Astrocyte of the spinal cord (primary cell): ENCODE measurements around the gene ETS2.

ENCODE experiments used
- DNase-seq: peaks from one replicate; pipeline ENCODE4 v3.0.0; 2011; ENCODE audit warnings: low read depth, low spot score
- H3K4me3 ChIP-seq: 2 replicates; pipeline ENCODE4 v1.5.1; 2011; ENCODE audit warnings: low read depth, mild to moderate bottlenecking, low read length, moderate library complexity
- in situ Hi-C: cut with HindIII; loops from 2 replicates; pipeline ENCODE4 v1.10.0; 2017; ENCODE audit warnings: low sequenced_read_pairs
- TF ChIP-seq, protein P1 (sequence below): IDR thresholded peaks from 2 replicates; pipeline ENCODE4 v1.5.1; 2012; ENCODE audit warnings: low read depth, mild to moderate bottlenecking, low read length, inconsistent platforms

The ETS2 gene

DNA sequence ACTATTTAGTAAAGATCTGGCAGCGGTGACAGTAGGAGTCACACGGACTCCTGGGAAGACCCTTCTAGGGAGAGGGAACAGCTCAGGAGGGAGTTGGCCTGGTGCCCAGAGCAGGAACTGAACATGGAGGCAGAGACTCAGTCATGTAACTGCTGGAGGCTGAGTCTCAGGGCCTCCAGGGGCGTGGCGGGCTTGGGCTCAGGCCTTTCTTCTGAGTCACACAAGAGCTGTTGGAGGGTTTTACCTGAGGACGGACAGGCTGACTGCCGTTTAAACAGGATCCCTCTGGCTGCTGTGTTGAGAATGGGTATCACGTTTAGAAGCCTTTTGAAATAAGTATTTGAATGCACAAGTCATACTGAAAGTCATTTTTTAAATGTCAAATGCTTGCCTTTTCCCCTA is 7.2 kb upstream of the ETS2 start:
- in situ Hi-C loops: no loop called here
- DNase-seq: peak; percentile 70

GRCh38 chr21:38800046-38800758 is 5.5 kb upstream of the ETS2 start:
- in situ Hi-C loops: loop anchor here (25.0 kb wide), 1 partner anchor 137 kb away; no protein-coding TSS in a partner anchor
- no peak overlapping the region for H3K4me3 ChIP-seq
- no peak for DNase-seq
- TF ChIP-seq, protein P1, sequence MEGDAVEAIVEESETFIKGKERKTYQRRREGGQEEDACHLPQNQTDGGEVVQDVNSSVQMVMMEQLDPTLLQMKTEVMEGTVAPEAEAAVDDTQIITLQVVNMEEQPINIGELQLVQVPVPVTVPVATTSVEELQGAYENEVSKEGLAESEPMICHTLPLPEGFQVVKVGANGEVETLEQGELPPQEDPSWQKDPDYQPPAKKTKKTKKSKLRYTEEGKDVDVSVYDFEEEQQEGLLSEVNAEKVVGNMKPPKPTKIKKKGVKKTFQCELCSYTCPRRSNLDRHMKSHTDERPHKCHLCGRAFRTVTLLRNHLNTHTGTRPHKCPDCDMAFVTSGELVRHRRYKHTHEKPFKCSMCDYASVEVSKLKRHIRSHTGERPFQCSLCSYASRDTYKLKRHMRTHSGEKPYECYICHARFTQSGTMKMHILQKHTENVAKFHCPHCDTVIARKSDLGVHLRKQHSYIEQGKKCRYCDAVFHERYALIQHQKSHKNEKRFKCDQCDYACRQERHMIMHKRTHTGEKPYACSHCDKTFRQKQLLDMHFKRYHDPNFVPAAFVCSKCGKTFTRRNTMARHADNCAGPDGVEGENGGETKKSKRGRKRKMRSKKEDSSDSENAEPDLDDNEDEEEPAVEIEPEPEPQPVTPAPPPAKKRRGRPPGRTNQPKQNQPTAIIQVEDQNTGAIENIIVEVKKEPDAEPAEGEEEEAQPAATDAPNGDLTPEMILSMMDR: no peak

More for the DNA sequence above, 7.2 kb upstream of the ETS2 start:
- TF ChIP-seq, protein P1: no peak
- H3K4me3 ChIP-seq: no peak overlapping the region

DNA sequence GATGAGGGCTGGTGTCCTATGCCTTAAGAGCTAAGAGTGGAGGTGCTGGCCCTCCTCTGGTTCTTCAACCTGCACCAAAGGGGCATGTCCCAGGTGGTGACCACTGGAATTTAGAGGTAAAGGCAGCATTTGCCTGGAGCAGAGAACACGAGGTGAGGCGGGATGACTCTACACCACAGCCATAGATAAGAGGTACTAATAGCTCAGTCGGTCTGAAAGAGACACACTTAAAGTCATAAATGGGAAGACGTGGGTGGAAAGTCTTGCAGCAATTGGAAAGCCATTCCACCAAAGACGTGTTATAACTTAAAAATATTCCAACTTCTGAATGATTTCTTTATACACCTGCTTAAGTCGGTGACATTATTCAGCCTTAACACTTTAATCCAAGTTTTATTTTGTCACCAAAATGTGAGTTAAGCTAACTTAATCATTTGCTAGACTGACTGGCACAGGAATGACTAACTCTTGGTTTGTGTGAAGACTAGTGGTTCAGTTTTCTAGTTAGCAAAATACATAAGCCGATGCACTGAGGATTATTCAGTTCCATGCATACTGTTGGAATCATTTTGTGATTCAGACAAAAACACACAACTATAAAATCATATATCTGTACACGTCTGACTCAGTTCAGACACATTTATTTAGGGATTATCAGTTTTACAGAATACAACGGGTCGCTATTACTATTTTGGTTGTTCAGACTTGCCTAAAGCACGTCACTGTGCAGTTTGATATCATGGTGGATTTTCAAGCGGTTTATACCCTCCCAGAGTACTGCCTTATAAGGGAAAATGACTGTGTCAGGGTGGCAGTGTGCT is 4.6 kb upstream of the ETS2 start:
- no peak overlapping the region for H3K4me3 ChIP-seq
- DNase-seq: no peak
- TF ChIP-seq, protein P1: no peak
- in situ Hi-C loops: loop anchor here (25.0 kb wide), 1 partner anchor 136 kb away; no protein-coding TSS in a partner anchor

- TF ChIP-seq, protein P1: no peak
- in situ Hi-C loops: loop anchor here (25.0 kb wide), 1 partner anchor 135 kb away; no protein-coding TSS in a partner anchor
- no peak overlapping the region for H3K4me3 ChIP-seq
- DNase-seq: no peak
These were observed 3.4 kb upstream of the ETS2 start for GRCh38 chr21:38802050-38803026.

DNA sequence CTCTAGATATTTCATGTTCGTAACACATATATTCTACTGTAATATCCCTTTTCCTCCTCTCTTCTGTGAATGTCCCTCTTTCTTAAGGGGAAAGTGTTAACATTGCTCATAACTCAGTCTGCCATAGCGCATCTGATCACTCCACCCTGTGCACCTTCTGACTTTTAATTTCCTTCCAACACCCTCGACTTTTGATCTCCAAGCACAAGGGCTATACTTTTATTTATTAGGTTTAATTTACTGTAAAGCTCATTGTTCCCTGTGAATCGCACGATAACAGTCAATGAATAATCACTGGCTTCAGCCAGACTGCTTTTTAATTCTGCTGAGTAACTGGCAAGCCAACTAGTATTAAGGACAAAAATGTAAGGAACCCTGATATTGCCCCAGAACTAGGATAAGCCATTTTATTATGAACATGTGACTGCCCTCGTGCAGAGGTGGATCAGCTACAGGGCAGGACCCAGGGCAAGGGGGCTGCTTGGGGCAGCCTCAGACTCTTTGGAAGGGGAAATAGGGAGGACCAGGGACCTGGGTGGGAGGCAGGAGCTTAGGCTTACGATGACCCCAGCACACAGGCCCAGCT is 2.6 kb upstream of the ETS2 start:
- in situ Hi-C loops: loop anchor here (25.0 kb wide), 1 partner anchor 134 kb away; no protein-coding TSS in a partner anchor
- no peak for DNase-seq
- no peak overlapping the region for H3K4me3 ChIP-seq
- TF ChIP-seq, protein P1: no peak
